ENCODE results near the gene CDH5. TPM values are rescaled to one million over a fixed set of nuclear protein-coding genes. Genes with fewer than 3 reads are reported as not detected.

CDH5 gene
- total and polyA plus RNA-seq, 4 donors = 5.5 to 21.9 (median 17.5) TPM

DNA sequence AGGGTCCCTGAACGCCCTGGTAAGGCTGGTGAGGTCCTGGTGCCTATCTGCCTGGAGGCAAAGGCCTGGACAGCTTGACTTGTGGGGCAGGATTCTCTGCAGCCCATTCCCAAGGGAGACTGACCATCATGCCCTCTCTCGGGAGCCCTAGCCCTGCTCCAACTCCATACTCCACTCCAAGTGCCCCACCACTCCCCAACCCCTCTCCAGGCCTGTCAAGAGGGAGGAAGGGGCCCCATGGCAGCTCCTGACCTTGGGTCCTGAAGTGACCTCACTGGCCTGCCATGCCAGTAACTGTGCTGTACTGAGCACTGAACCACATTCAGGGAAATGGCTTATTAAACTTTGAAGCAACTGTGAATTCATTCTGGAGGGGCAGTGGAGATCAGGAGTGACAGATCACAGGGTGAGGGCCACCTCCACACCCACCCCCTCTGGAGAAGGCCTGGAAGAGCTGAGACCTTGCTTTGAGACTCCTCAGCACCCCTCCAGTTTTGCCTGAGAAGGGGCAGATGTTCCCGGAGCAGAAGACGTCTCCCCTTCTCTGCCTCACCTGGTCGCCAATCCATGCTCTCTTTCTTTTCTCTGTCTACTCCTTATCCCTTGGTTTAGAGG, 37.1 kb downstream of the CDH5 start:
- peaks cover 0 to 8% (median 7%) of the 10 kb centered on the region in 4 donors for H3K4me1 ChIP-seq (ENCODE audit: control insufficient read depth in 4 of 4, insufficient read depth in 4 of 4, low read length in 3 of 4)
- no peak overlapping the region for H3K27ac ChIP-seq (ENCODE audit: low read depth in 1 of 2, low read length in 2 of 2)
- no peak for DNase-seq (ENCODE audit: low spot score)
- H3K4me3 ChIP-seq (ENCODE audit: low read depth in 1 of 3, low read length in 3 of 3) = no peak overlapping the region
- no peak for TF ChIP-seq ATF3 (IDR thresholded peaks at IDR 0.05)
- TF ChIP-seq HNF4G (IDR thresholded peaks at IDR 0.05) = no peak
- no peak for TF ChIP-seq SP1 (IDR thresholded peaks at IDR 0.05)
- TF ChIP-seq FOXA2 (IDR thresholded peaks at IDR 0.05) = no peak
- TF ChIP-seq CTCF (IDR thresholded peaks at IDR 0.05; ENCODE audit: low read depth, low read length, missing input control) = no peak
- TF ChIP-seq HNF4A (conservative IDR thresholded peaks at IDR 0.05) = no peak
- TF ChIP-seq RAD21 (IDR thresholded peaks at IDR 0.05) = no peak
- no peak for TF ChIP-seq MAX (IDR thresholded peaks at IDR 0.05)
- TF ChIP-seq EGR1 (IDR thresholded peaks at IDR 0.05; ENCODE audit: low read depth in 2 of 2) = no peak
- no peak for TF ChIP-seq RXRA (IDR thresholded peaks at IDR 0.05)
- H3K27me3 ChIP-seq (ENCODE audit: control insufficient read depth in 4 of 4, insufficient read depth in 4 of 4, low read length in 3 of 4) = peaks cover 0 to 4% (median 0%) of the 10 kb centered on the region in 4 donors
- no peak overlapping the region for H3K9ac ChIP-seq (ENCODE audit: low read depth in 1 of 2, low read length in 2 of 2)
- H3K36me3 ChIP-seq (ENCODE audit: control insufficient read depth in 4 of 4, insufficient read depth in 3 of 4, low read depth in 1 of 4, low read length in 3 of 4) = peaks cover 0 to 2% (median 0%) of the 10 kb centered on the region in 4 donors
- 79% methylated on average over 5 of the region's 5 CpGs for WGBS
- no peaks in the 10 kb centered on the region for H3K9me3 ChIP-seq (ENCODE audit: control insufficient read depth in 4 of 4, low read length in 3 of 4)

DNA sequence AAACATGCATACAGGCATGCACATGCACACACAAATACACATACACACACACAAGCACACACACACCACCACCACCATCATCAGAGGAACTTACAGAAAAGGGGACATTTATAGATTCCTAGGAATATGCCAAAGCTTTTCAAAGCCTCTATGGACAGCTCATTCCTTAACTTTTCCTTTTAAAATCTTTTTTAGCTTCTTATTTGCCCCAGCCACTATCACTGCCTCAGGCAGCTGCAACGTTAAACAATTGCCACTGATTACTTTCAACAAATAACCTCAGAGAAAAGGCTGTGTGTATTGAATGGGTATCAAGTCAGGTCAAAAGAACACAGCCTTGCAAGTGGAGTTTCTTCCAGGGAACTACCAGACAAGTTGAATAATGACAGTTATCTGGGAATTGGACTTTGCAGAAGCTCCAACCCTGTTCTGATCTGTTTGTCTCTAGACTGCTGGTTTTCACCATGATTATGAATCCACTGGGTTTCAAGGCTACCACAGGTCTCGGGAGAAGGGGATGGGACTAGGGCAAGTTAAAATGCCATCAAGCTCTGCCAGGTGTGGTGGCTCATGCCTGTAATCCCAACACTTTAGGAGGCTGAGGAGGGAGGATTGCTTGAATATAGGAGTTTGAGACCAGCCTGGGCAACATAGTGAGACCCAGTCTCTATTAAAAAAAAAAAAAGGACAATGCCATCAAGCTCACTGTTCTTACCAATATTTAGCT, 38.7 kb downstream of the CDH5 start:
- no peak for TF ChIP-seq SP1 (IDR thresholded peaks at IDR 0.05)
- TF ChIP-seq TAF1 (conservative IDR thresholded peaks at IDR 0.05) = no peak
- no peak for TF ChIP-seq EGR1 (IDR thresholded peaks at IDR 0.05; ENCODE audit: low read depth in 2 of 2)
- TF ChIP-seq FOXA2 (IDR thresholded peaks at IDR 0.05) = no peak
- TF ChIP-seq, protein P1, sequence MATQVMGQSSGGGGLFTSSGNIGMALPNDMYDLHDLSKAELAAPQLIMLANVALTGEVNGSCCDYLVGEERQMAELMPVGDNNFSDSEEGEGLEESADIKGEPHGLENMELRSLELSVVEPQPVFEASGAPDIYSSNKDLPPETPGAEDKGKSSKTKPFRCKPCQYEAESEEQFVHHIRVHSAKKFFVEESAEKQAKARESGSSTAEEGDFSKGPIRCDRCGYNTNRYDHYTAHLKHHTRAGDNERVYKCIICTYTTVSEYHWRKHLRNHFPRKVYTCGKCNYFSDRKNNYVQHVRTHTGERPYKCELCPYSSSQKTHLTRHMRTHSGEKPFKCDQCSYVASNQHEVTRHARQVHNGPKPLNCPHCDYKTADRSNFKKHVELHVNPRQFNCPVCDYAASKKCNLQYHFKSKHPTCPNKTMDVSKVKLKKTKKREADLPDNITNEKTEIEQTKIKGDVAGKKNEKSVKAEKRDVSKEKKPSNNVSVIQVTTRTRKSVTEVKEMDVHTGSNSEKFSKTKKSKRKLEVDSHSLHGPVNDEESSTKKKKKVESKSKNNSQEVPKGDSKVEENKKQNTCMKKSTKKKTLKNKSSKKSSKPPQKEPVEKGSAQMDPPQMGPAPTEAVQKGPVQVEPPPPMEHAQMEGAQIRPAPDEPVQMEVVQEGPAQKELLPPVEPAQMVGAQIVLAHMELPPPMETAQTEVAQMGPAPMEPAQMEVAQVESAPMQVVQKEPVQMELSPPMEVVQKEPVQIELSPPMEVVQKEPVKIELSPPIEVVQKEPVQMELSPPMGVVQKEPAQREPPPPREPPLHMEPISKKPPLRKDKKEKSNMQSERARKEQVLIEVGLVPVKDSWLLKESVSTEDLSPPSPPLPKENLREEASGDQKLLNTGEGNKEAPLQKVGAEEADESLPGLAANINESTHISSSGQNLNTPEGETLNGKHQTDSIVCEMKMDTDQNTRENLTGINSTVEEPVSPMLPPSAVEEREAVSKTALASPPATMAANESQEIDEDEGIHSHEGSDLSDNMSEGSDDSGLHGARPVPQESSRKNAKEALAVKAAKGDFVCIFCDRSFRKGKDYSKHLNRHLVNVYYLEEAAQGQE (IDR thresholded peaks at IDR 0.05) = no peak
- TF ChIP-seq GABPA (IDR thresholded peaks at IDR 0.05 in 1 of 2, conservative IDR thresholded peaks at IDR 0.05 in 1 of 2) = no peak
- TF ChIP-seq JUND (IDR thresholded peaks at IDR 0.05) = no peak
- no peak for TF ChIP-seq CTCF (IDR thresholded peaks at IDR 0.05; ENCODE audit: low read depth, low read length, missing input control)
- no peak for TF ChIP-seq RAD21 (IDR thresholded peaks at IDR 0.05)
- no peak for TF ChIP-seq MAX (IDR thresholded peaks at IDR 0.05)
- TF ChIP-seq HNF4G (IDR thresholded peaks at IDR 0.05) = no peak
- TF ChIP-seq, protein P2, sequence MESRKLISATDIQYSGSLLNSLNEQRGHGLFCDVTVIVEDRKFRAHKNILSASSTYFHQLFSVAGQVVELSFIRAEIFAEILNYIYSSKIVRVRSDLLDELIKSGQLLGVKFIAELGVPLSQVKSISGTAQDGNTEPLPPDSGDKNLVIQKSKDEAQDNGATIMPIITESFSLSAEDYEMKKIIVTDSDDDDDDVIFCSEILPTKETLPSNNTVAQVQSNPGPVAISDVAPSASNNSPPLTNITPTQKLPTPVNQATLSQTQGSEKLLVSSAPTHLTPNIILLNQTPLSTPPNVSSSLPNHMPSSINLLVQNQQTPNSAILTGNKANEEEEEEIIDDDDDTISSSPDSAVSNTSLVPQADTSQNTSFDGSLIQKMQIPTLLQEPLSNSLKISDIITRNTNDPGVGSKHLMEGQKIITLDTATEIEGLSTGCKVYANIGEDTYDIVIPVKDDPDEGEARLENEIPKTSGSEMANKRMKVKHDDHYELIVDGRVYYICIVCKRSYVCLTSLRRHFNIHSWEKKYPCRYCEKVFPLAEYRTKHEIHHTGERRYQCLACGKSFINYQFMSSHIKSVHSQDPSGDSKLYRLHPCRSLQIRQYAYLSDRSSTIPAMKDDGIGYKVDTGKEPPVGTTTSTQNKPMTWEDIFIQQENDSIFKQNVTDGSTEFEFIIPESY (IDR thresholded peaks at IDR 0.05) = no peak
- WGBS = 79% methylated on average over 2 of the region's 2 CpGs

More for the DNA sequence above, 38.7 kb downstream of the CDH5 start:
- Histone ChIP-seq H3K9ac (ENCODE audit: low read depth in 1 of 2, low read length in 2 of 2) (no peak overlapping the region), H3K27ac (ENCODE audit: low read depth in 1 of 2, low read length in 2 of 2) (no peak overlapping the region), H3K9me3 (ENCODE audit: control insufficient read depth in 4 of 4, low read length in 3 of 4) (no peaks in the 10 kb centered on the region), H3K4me3 (ENCODE audit: low read depth in 1 of 3, low read length in 3 of 3) (no peak overlapping the region), H3K36me3 (ENCODE audit: control insufficient read depth in 4 of 4, insufficient read depth in 3 of 4, low read depth in 1 of 4, low read length in 3 of 4) (peaks cover 0 to 2% (median 0%) of the 10 kb centered on the region in 4 donors), H3K4me1 (ENCODE audit: control insufficient read depth in 4 of 4, insufficient read depth in 4 of 4, low read length in 3 of 4) (peaks cover 0 to 8% (median 7%) of the 10 kb centered on the region in 4 donors), H3K27me3 (ENCODE audit: control insufficient read depth in 4 of 4, insufficient read depth in 4 of 4, low read length in 3 of 4) (peaks cover 0 to 4% (median 0%) of the 10 kb centered on the region in 4 donors)
- no peak for DNase-seq (ENCODE audit: low spot score)
